DOHH2 (cell line): ENCODE data around the gene SCNN1G.

Experiments used
- H3F3A ChIP-seq: fragments of 200-600 bp; sonication (generic), shearing (Covaris generic); 2 replicates; pipeline ENCODE4 v1.6.0; 2016; ENCODE audit warnings: antibody characterized with exemption, mild to moderate bottlenecking; ENCODE audit not compliant: control insufficient read depth, insufficient read depth
- H3K27ac ChIP-seq: fragments of 200-600 bp; sonication (generic); 2 replicates; pipeline ENCODE4 v1.5.1; 2014; ENCODE audit warnings: low read depth, mild to moderate bottlenecking, low read length, moderate library complexity
- H3K27me3 ChIP-seq: fragments of 200-600 bp; sonication (generic); 2 replicates; pipeline ENCODE4 v1.6.1; 2014; ENCODE audit warnings: mild to moderate bottlenecking, low read length, mixed read lengths; ENCODE audit not compliant: control insufficient read depth
- H3K36me3 ChIP-seq: fragments of 200-600 bp; sonication (generic); 2 replicates; pipeline ENCODE4 v1.6.1; 2014; ENCODE audit warnings: mild to moderate bottlenecking, low read length, moderate library complexity, mixed read lengths; ENCODE audit not compliant: control insufficient read depth
- H3K4me1 ChIP-seq: fragments of 200-600 bp; sonication (generic); 2 replicates; pipeline ENCODE4 v1.6.1; 2014; ENCODE audit warnings: mild to moderate bottlenecking, low read length, mixed read lengths; ENCODE audit not compliant: control insufficient read depth
- H3K4me2 ChIP-seq: fragments of 200-600 bp; sonication (generic); 2 replicates; pipeline ENCODE4 v1.6.0; 2014; ENCODE audit warnings: mild to moderate bottlenecking, low read length, moderate library complexity
- H3K4me3 ChIP-seq: fragments of 200-600 bp; sonication (generic); 2 replicates; pipeline ENCODE4 v1.5.1; 2014; ENCODE audit warnings: mild to moderate bottlenecking, low read length, mixed read lengths
- H3K79me2 ChIP-seq: fragments of 200-600 bp; sonication (generic); 2 replicates; pipeline ENCODE4 v1.6.1; 2014; ENCODE audit warnings: mild to moderate bottlenecking, low read length, mixed read lengths; ENCODE audit not compliant: control insufficient read depth
- H3K9me2 ChIP-seq: fragments of 200-600 bp; sonication (generic); replicated peaks from 2 replicates; pipeline ENCODE4 v1.6.1; 2014; ENCODE audit warnings: mild to moderate bottlenecking, low read length, mixed read lengths; ENCODE audit not compliant: control insufficient read depth
- H3K9me3 ChIP-seq: fragments of 200-600 bp; sonication (generic); 2 replicates; pipeline ENCODE4 v1.6.1; 2014; ENCODE audit warnings: antibody characterized with exemption, low read length, mixed read lengths; ENCODE audit not compliant: control insufficient read depth, insufficient read depth
- H4K20me1 ChIP-seq: fragments of 200-600 bp; sonication (generic); 2 replicates; pipeline ENCODE4 v1.6.0; 2014; ENCODE audit warnings: low read depth, mild to moderate bottlenecking, antibody characterized with exemption, low read length, moderate library complexity; ENCODE audit not compliant: control insufficient read depth, insufficient read depth
- CTCF ChIP-seq: fragments of 200-600 bp; sonication (generic); IDR thresholded peaks from one replicate; pipeline ENCODE4 v1.5.1; 2014; ENCODE audit warnings: antibody characterized with exemption, mild to moderate bottlenecking, low read depth, low read length; ENCODE audit not compliant: poor library complexity, severe bottlenecking
- EZH2phosphoT487 ChIP-seq: fragments of 200-600 bp; sonication (generic); IDR thresholded peaks from 2 replicates; pipeline ENCODE4 v1.6.1; 2017; ENCODE audit warnings: borderline replicate concordance, mild to moderate bottlenecking, antibody characterized with exemption, low read length, moderate library complexity, mixed read lengths

The SCNN1G gene

GRCh38 chr16:23174622-23175021 is 7.9 kb upstream of the SCNN1G start:
- peaks cover 8% of the 10 kb centered on the region for H3K27me3 ChIP-seq
- no peaks in the 10 kb centered on the region for H3K4me1 ChIP-seq
- H3K79me2 ChIP-seq = no peaks in the 10 kb centered on the region
- no peak overlapping the region for H3K4me2 ChIP-seq
- TF ChIP-seq EZH2phosphoT487 (no peak), CTCF (no peak)
- no peaks in the 10 kb centered on the region for H3K9me3 ChIP-seq
- H3K36me3 ChIP-seq = no peaks in the 10 kb centered on the region
- H3K4me3 ChIP-seq = no peak overlapping the region
- H3F3A ChIP-seq = no peaks in the 10 kb centered on the region
- no peaks in the 10 kb centered on the region for H3K9me2 ChIP-seq
- no peaks in the 10 kb centered on the region for H4K20me1 ChIP-seq
- no peak overlapping the region for H3K27ac ChIP-seq

- TF ChIP-seq EZH2phosphoT487 = no peak
- TF ChIP-seq CTCF = no peak
- no peak overlapping the region for H3K4me2 ChIP-seq
- H3F3A ChIP-seq = no peaks in the 10 kb centered on the region
- H3K36me3 ChIP-seq = no peaks in the 10 kb centered on the region
- H3K27me3 ChIP-seq = peaks cover 8% of the 10 kb centered on the region; the same call in 1 of the 2 replicates
- no peak overlapping the region for H3K27ac ChIP-seq
- no peaks in the 10 kb centered on the region for H3K9me3 ChIP-seq
- H3K4me1 ChIP-seq = no peaks in the 10 kb centered on the region
- H3K79me2 ChIP-seq = no peaks in the 10 kb centered on the region
- H3K9me2 ChIP-seq = no peaks in the 10 kb centered on the region
- no peaks in the 10 kb centered on the region for H4K20me1 ChIP-seq
- H3K4me3 ChIP-seq = no peak overlapping the region
These were observed 6.9 kb upstream of the SCNN1G start for GRCh38 chr16:23175651-23176050.

- peaks cover 10% of the 10 kb centered on the region for H3K4me1 ChIP-seq
- no peaks in the 10 kb centered on the region for H4K20me1 ChIP-seq
- H3K4me3 ChIP-seq = no peak overlapping the region
- H3K4me2 ChIP-seq = no peak overlapping the region
- TF ChIP-seq CTCF (no peak), EZH2phosphoT487 (no peak)
- H3K36me3 ChIP-seq = no peaks in the 10 kb centered on the region
- no peaks in the 10 kb centered on the region for H3K79me2 ChIP-seq
- H3K27me3 ChIP-seq = peaks cover 27% of the 10 kb centered on the region
- no peaks in the 10 kb centered on the region for H3K9me3 ChIP-seq
- no peaks in the 10 kb centered on the region for H3F3A ChIP-seq
- no peak overlapping the region for H3K27ac ChIP-seq
- no peaks in the 10 kb centered on the region for H3K9me2 ChIP-seq
These were observed 1.0 kb upstream of the SCNN1G start for GRCh38 chr16:23181506-23181905.

GRCh38 chr16:23182206-23182678 is 303 bp upstream of the SCNN1G start:
- H3K36me3 ChIP-seq = no peaks in the 10 kb centered on the region
- TF ChIP-seq EZH2phosphoT487 (no peak), CTCF (peak; percentile 87)
- H3K79me2 ChIP-seq = no peaks in the 10 kb centered on the region
- no peaks in the 10 kb centered on the region for H3F3A ChIP-seq
- H3K27me3 ChIP-seq = peaks cover 27% of the 10 kb centered on the region
- peaks cover 11% of the 10 kb centered on the region for H3K4me1 ChIP-seq
- no peaks in the 10 kb centered on the region for H3K9me3 ChIP-seq
- peak overlapping the region; percentile 52 for H3K4me2 ChIP-seq
- no peak overlapping the region for H3K27ac ChIP-seq
- H3K9me2 ChIP-seq = no peaks in the 10 kb centered on the region
- H4K20me1 ChIP-seq = no peaks in the 10 kb centered on the region
- no peak overlapping the region; the same call in 1 of the 2 replicates for H3K4me3 ChIP-seq
